Mammary epithelial cell (primary cell): ENCODE data around the gene FDX1.

Source experiments
- CTCF ChIP-seq, 2 donors: IDR thresholded peaks in 1 of 2; conservative IDR thresholded peaks in 1 of 2; 2 replicates each; pipeline ENCODE4 v1.5.1; 2011 to 2012; ENCODE audit warnings: inconsistent platforms in 2 of 2, low read length in 2 of 2, mild to moderate bottlenecking in 2 of 2, control low read depth in 1 of 2, low read depth in 1 of 2; ENCODE audit not compliant: insufficient read depth in 1 of 2; ENCODE audit errors: extremely low read depth in 1 of 2
- EZH2 ChIP-seq: IDR thresholded peaks from 2 replicates; pipeline ENCODE4 v1.6.1; 2012; ENCODE audit warnings: low read length, inconsistent platforms, borderline replicate concordance

GRCh38 chr11:110432713-110433392, 3.1 kb downstream of the FDX1 start:
- TF ChIP-seq CTCF (conservative IDR thresholded peaks at IDR 0.05 in 1 of 2, IDR thresholded peaks at IDR 0.05 in 1 of 2; ENCODE audit: extremely low read depth in 1 of 2, insufficient read depth in 1 of 2, low read depth in 1 of 2, low read length in 2 of 2) (no peak), EZH2 (no peak)
